Measurements from ENCODE around the gene TMPRSS11D.

TMPRSS11D gene

GRCh38 chr4:67910585-67910905 lies 26.7 kb upstream of the TMPRSS11D start:
- TF ChIP-seq CEBPB (IDR thresholded peaks at IDR 0.05) (no peak), CREB1 (IDR thresholded peaks at IDR 0.05; ENCODE audit: low read depth) (no peak), EP300 (IDR thresholded peaks at IDR 0.05; ENCODE audit: borderline replicate concordance) (no peak), REST (IDR thresholded peaks at IDR 0.05; ENCODE audit: low read depth) (no peak), YY1 (IDR thresholded peaks at IDR 0.05; ENCODE audit: low read depth) (no peak), EGR1 (IDR thresholded peaks at IDR 0.05) (no peak), NFIC (IDR thresholded peaks at IDR 0.05) (no peak), TCF12 (IDR thresholded peaks at IDR 0.05; ENCODE audit: low read depth) (no peak), TAF1 (IDR thresholded peaks at IDR 0.05; ENCODE audit: low read depth) (no peak), TEAD4 (IDR thresholded peaks at IDR 0.05) (no peak), ZBTB7A (IDR thresholded peaks at IDR 0.05; ENCODE audit: low read depth) (no peak)
- TF ChIP-seq, protein P1, sequence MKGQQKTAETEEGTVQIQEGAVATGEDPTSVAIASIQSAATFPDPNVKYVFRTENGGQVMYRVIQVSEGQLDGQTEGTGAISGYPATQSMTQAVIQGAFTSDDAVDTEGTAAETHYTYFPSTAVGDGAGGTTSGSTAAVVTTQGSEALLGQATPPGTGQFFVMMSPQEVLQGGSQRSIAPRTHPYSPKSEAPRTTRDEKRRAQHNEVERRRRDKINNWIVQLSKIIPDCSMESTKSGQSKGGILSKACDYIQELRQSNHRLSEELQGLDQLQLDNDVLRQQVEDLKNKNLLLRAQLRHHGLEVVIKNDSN (IDR thresholded peaks at IDR 0.05), result no peak
- TF ChIP-seq, protein P2, sequence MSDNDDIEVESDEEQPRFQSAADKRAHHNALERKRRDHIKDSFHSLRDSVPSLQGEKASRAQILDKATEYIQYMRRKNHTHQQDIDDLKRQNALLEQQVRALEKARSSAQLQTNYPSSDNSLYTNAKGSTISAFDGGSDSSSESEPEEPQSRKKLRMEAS (IDR thresholded peaks at IDR 0.05), result no peak

GRCh38 chr4:67909905-67910584 lies 26.2 kb upstream of the TMPRSS11D start:
- TF ChIP-seq RAD21 (IDR thresholded peaks at IDR 0.05; ENCODE audit: low read depth) (peak; percentile 39), NFIC (IDR thresholded peaks at IDR 0.05) (no peak)

DNA sequence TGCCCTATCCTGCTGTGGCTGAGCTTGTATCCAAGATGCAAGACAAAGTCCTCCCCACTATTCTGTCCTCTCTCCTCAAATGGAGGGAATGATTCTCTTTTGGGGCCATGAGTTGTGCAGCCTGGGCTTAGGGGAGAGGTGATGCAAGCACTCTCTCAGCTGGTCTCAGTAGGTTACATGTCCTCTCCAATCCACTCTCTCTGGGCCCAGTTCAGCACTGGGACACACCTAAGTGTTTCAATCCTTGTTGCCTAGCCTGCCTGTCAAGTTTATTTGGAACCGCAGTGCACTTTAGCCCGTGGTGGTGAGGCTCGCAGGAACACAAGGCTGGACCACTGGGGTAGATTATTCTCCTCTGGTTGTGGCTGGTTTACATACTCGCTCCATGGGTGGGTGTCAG lies 23.8 kb upstream of the TMPRSS11D start:
- TF ChIP-seq REST (IDR thresholded peaks at IDR 0.05; ENCODE audit: low read depth), result no peak
- TF ChIP-seq TCF12 (IDR thresholded peaks at IDR 0.05; ENCODE audit: low read depth), result no peak
- no peak for TF ChIP-seq CREB1 (IDR thresholded peaks at IDR 0.05; ENCODE audit: low read depth)
- no peak for TF ChIP-seq EGR1 (IDR thresholded peaks at IDR 0.05)
- TF ChIP-seq, protein P1 (IDR thresholded peaks at IDR 0.05), result no peak
- TF ChIP-seq CEBPB (IDR thresholded peaks at IDR 0.05), result no peak
- no peak for TF ChIP-seq ZBTB7A (IDR thresholded peaks at IDR 0.05; ENCODE audit: low read depth)
- TF ChIP-seq FOXM1 (IDR thresholded peaks at IDR 0.05; ENCODE audit: borderline replicate concordance, low read depth), result no peak
- no peak for TF ChIP-seq NFIC (IDR thresholded peaks at IDR 0.05)
- TF ChIP-seq TEAD4 (IDR thresholded peaks at IDR 0.05), result no peak
- TF ChIP-seq TAF1 (IDR thresholded peaks at IDR 0.05; ENCODE audit: low read depth), result no peak
- TF ChIP-seq, protein P2 (IDR thresholded peaks at IDR 0.05), result no peak
- no peak for TF ChIP-seq EP300 (IDR thresholded peaks at IDR 0.05; ENCODE audit: borderline replicate concordance)
- no peak for TF ChIP-seq RAD21 (IDR thresholded peaks at IDR 0.05; ENCODE audit: low read depth)
- no peak for TF ChIP-seq YY1 (IDR thresholded peaks at IDR 0.05; ENCODE audit: low read depth)

- TF ChIP-seq TEAD4 (IDR thresholded peaks at IDR 0.05), result no peak
- no peak for TF ChIP-seq TAF1 (IDR thresholded peaks at IDR 0.05; ENCODE audit: low read depth)
- TF ChIP-seq TCF12 (IDR thresholded peaks at IDR 0.05; ENCODE audit: low read depth), result no peak
- TF ChIP-seq, protein P2 (IDR thresholded peaks at IDR 0.05), result no peak
- no peak for TF ChIP-seq EP300 (IDR thresholded peaks at IDR 0.05; ENCODE audit: borderline replicate concordance)
- TF ChIP-seq YY1 (IDR thresholded peaks at IDR 0.05; ENCODE audit: low read depth), result no peak
- TF ChIP-seq REST (IDR thresholded peaks at IDR 0.05; ENCODE audit: low read depth), result no peak
- TF ChIP-seq NFIC (IDR thresholded peaks at IDR 0.05), result no peak
- TF ChIP-seq CEBPB (IDR thresholded peaks at IDR 0.05), result no peak
- TF ChIP-seq, protein P1 (IDR thresholded peaks at IDR 0.05), result no peak
- no peak for TF ChIP-seq RAD21 (IDR thresholded peaks at IDR 0.05; ENCODE audit: low read depth)
- no peak for TF ChIP-seq EGR1 (IDR thresholded peaks at IDR 0.05)
- no peak for TF ChIP-seq FOXM1 (IDR thresholded peaks at IDR 0.05; ENCODE audit: borderline replicate concordance, low read depth)
- TF ChIP-seq CREB1 (IDR thresholded peaks at IDR 0.05; ENCODE audit: low read depth), result no peak
- no peak for TF ChIP-seq ZBTB7A (IDR thresholded peaks at IDR 0.05; ENCODE audit: low read depth)
These were observed 15.3 kb upstream of the TMPRSS11D start for GRCh38 chr4:67899096-67899495.
